HG02870 (cell line): Measurements from ENCODE around the gene ATP6V1F.

Experiments
- ATAC-seq: cut with Tn5 transposase; IDR thresholded peaks from one replicate; pipeline ENCODE4 v1.9.1; 2021; ENCODE audit warnings: mild to moderate bottlenecking, moderate library complexity; ENCODE audit not compliant: unreplicated experiment

The ATP6V1F gene

GRCh38 chr7:128835231-128835751, 27.4 kb upstream of the ATP6V1F start:
- ATAC-seq, result no peak

GRCh38 chr7:128835790-128836641, 26.6 kb upstream of the ATP6V1F start:
- no peak for ATAC-seq

- ATAC-seq, result no peak
Measured at GRCh38 chr7:128836729-128837348, 25.8 kb upstream of the ATP6V1F start.

- ATAC-seq, result no peak
Measured at GRCh38 chr7:128837521-128837921, 25.1 kb upstream of the ATP6V1F start.

GRCh38 chr7:128838109-128838779, 24.4 kb upstream of the ATP6V1F start:
- ATAC-seq, result no peak

GRCh38 chr7:128838981-128839731, 23.5 kb upstream of the ATP6V1F start:
- no peak for ATAC-seq

- no peak for ATAC-seq
Measured at GRCh38 chr7:128839751-128840177, 22.9 kb upstream of the ATP6V1F start.

- ATAC-seq, result no peak
Measured at GRCh38 chr7:128840326-128841170, 22.1 kb upstream of the ATP6V1F start.

GRCh38 chr7:128841171-128841690, 21.4 kb upstream of the ATP6V1F start:
- no peak for ATAC-seq

- ATAC-seq, result no peak
Measured at GRCh38 chr7:128841921-128842673, 20.6 kb upstream of the ATP6V1F start.

GRCh38 chr7:128842674-128843641, 19.7 kb upstream of the ATP6V1F start:
- no peak for ATAC-seq

GRCh38 chr7:128843938-128844621, 18.6 kb upstream of the ATP6V1F start:
- no peak for ATAC-seq

GRCh38 chr7:128844777-128845311, 17.8 kb upstream of the ATP6V1F start:
- no peak for ATAC-seq

GRCh38 chr7:128845475-128845874, 17.2 kb upstream of the ATP6V1F start:
- no peak for ATAC-seq

- ATAC-seq, result no peak
Measured at GRCh38 chr7:128845987-128846386, 16.7 kb upstream of the ATP6V1F start.

- no peak for ATAC-seq
Measured at GRCh38 chr7:128846781-128847444, 15.7 kb upstream of the ATP6V1F start.
